ENCODE results near the gene PSMB3.

PSMB3 gene
- 80.0 to 175 (median 119) reads per million in 18 experiments for total RNA-seq

- DNase-seq, result peak; percentile 100
Measured at GRCh38 chr17:38752308-38753070, at the start of gene PSMB3. TSS of gene PSMB3 (plus strand) at chr17:38752741. CDS start at chr17:38752827, 86 bp downstream.

GRCh38 chr17:38702916-38703741 lies 49.4 kb upstream of the PSMB3 start:
- peak; percentile 29 to 56 for DNase-seq

GRCh38 chr17:38703742-38704605 lies 48.6 kb upstream of the PSMB3 start:
- peak in 1 of 2 donors; percentile 53 for DNase-seq

GRCh38 chr17:38704606-38705522 lies 47.7 kb upstream of the PSMB3 start, which contains the start of gene MLLT6:
TSS of gene MLLT6 (plus strand) at chr17:38705273. CDS start at chr17:38705633, 360 bp downstream.
- peak; percentile 56 to 62 for DNase-seq

GRCh38 chr17:38705523-38705802 lies 47.1 kb upstream of the PSMB3 start:
- no peak for DNase-seq

- DNase-seq, result no peak
Measured at GRCh38 chr17:38705803-38706504, 46.6 kb upstream of the PSMB3 start.

GRCh38 chr17:38706505-38707216 lies 45.9 kb upstream of the PSMB3 start:
- peak; percentile 23 to 36 for DNase-seq

- DNase-seq, result no peak
Measured at GRCh38 chr17:38707678-38708351, 44.7 kb upstream of the PSMB3 start.

GRCh38 chr17:38709104-38709820 lies 43.3 kb upstream of the PSMB3 start:
- DNase-seq, result no peak

- no peak for DNase-seq
Measured at GRCh38 chr17:38709864-38710603, 42.5 kb upstream of the PSMB3 start.

- DNase-seq, result no peak
Measured at GRCh38 chr17:38710604-38710962, 42.0 kb upstream of the PSMB3 start.

- no peak for DNase-seq
Measured at GRCh38 chr17:38710985-38711384, 41.6 kb upstream of the PSMB3 start.

GRCh38 chr17:38711792-38712571 lies 40.6 kb upstream of the PSMB3 start:
- DNase-seq, result no peak

GRCh38 chr17:38712593-38712992 lies 39.9 kb upstream of the PSMB3 start:
- DNase-seq, result no peak

- DNase-seq, result no peak
Measured at GRCh38 chr17:38713456-38714075, 39.0 kb upstream of the PSMB3 start.

- DNase-seq, result no peak
Measured at GRCh38 chr17:38715216-38715943, 37.2 kb upstream of the PSMB3 start.

Data from inflammatory macrophage (primary cell).